ENCODE results near the gene PSMB10.

DNA sequence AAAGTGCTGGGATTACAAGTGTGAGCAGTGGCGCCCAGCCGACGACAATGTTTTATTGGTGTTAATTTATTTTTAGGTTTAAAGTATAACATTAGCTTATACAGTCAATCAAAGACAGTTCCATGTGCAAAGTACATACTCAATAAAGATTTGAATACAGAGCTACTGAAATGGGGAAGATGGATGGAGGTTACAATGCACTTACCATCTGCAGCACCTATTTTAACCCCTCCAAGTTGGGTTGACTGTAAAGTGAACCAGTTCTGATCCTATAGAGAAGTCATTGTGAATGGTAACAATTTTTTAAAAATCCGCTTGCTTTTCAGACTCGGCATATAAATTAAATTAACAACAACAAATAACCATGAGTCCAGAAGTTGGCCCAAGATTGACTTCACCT lies 44.3 kb downstream of the PSMB10 start:
- TF ChIP-seq, protein P1, sequence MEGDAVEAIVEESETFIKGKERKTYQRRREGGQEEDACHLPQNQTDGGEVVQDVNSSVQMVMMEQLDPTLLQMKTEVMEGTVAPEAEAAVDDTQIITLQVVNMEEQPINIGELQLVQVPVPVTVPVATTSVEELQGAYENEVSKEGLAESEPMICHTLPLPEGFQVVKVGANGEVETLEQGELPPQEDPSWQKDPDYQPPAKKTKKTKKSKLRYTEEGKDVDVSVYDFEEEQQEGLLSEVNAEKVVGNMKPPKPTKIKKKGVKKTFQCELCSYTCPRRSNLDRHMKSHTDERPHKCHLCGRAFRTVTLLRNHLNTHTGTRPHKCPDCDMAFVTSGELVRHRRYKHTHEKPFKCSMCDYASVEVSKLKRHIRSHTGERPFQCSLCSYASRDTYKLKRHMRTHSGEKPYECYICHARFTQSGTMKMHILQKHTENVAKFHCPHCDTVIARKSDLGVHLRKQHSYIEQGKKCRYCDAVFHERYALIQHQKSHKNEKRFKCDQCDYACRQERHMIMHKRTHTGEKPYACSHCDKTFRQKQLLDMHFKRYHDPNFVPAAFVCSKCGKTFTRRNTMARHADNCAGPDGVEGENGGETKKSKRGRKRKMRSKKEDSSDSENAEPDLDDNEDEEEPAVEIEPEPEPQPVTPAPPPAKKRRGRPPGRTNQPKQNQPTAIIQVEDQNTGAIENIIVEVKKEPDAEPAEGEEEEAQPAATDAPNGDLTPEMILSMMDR (IDR thresholded peaks at IDR 0.05): no peak
- TF ChIP-seq POLR2A (IDR thresholded peaks at IDR 0.05): no peak

All from body of pancreas (tissue), 4 donors.